ENCODE measurements around the gene ABLIM1.

Gene ABLIM1

GRCh38 chr10:114616516-114616915, 41.6 kb downstream of the ABLIM1 start:
- no peak for DNase-seq

GRCh38 chr10:114616103-114616502, 42.0 kb downstream of the ABLIM1 start:
- DNase-seq, result no peak

- DNase-seq, result no peak
Observed at GRCh38 chr10:114615600-114616007, 42.5 kb downstream of the ABLIM1 start.

GRCh38 chr10:114613237-114613979, 44.7 kb downstream of the ABLIM1 start:
- DNase-seq, result no peak

GRCh38 chr10:114611617-114612016, 46.5 kb downstream of the ABLIM1 start:
- DNase-seq, result no peak

- no peak for DNase-seq
Observed at GRCh38 chr10:114609518-114610426, 48.3 kb downstream of the ABLIM1 start.

- no peak for DNase-seq
Observed at GRCh38 chr10:114607358-114607998, 50.6 kb downstream of the ABLIM1 start.

GRCh38 chr10:114605155-114605797, 52.8 kb downstream of the ABLIM1 start:
- DNase-seq, result no peak

- DNase-seq, result no peak
Observed at GRCh38 chr10:114604357-114605130, 53.5 kb downstream of the ABLIM1 start.

- DNase-seq, result peak; percentile 52
Observed at GRCh38 chr10:114603948-114604347, 54.1 kb downstream of the ABLIM1 start.

GRCh38 chr10:114603303-114603702, 54.8 kb downstream of the ABLIM1 start:
- DNase-seq, result no peak

- no peak for DNase-seq
Observed at GRCh38 chr10:114600057-114600456, 58.0 kb downstream of the ABLIM1 start.

- no peak for DNase-seq
Observed at GRCh38 chr10:114596793-114597192, 61.3 kb downstream of the ABLIM1 start.

GRCh38 chr10:114593816-114594468, 64.1 kb downstream of the ABLIM1 start:
- no peak for DNase-seq

- no peak for DNase-seq
Observed at GRCh38 chr10:114593240-114593792, 64.8 kb downstream of the ABLIM1 start.

- no peak for DNase-seq
Observed at GRCh38 chr10:114590993-114591392, 67.1 kb downstream of the ABLIM1 start.

- no peak for DNase-seq
Observed at GRCh38 chr10:114584419-114584818, 73.7 kb downstream of the ABLIM1 start.

GRCh38 chr10:114581071-114581470, 77.0 kb downstream of the ABLIM1 start:
- no peak for DNase-seq

- no peak for DNase-seq
Observed at GRCh38 chr10:114577133-114577532, 80.9 kb downstream of the ABLIM1 start.

- no peak for DNase-seq
Observed at GRCh38 chr10:114576716-114577115, 81.4 kb downstream of the ABLIM1 start.

- DNase-seq, result no peak
Observed at GRCh38 chr10:114576132-114576487, 82.0 kb downstream of the ABLIM1 start.

Measured in GDM1 (cell line).